ENCODE measurements around the gene CC2D2A.

DNA sequence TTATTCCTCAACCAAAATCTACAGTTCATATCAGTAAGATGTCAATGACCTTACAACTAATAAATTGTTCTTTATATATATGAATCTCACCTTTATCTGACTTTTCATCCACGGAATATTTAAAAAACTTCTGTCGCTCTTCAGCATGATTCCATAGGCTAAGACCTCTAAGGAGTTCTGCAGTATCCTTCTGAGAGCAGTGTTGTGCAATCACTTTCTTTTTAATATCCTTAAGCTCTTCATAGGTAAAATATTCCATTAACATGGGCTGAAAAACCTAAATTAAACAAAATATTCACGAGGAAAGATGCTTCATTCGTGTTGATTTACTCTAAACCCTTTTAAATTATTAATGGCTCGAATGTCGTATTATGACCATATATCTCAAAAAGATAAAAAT lies 168.7 kb downstream of the CC2D2A start:
- TF ChIP-seq ZNF282 (IDR thresholded peaks at IDR 0.05; ENCODE audit: partially characterized antibody), result no peak
- no peak for TF ChIP-seq HMG20A (CRISPR knock-in tag; IDR thresholded peaks at IDR 0.05; ENCODE audit: borderline replicate concordance)
- no peak for TF ChIP-seq NPAS2 (CRISPR knock-in tag; IDR thresholded peaks at IDR 0.05; ENCODE audit: borderline replicate concordance)
- TF ChIP-seq ZNF44 (CRISPR knock-in tag; IDR thresholded peaks at IDR 0.05), result no peak
- TF ChIP-seq, protein P1, sequence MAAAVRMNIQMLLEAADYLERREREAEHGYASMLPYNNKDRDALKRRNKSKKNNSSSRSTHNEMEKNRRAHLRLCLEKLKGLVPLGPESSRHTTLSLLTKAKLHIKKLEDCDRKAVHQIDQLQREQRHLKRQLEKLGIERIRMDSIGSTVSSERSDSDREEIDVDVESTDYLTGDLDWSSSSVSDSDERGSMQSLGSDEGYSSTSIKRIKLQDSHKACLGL (CRISPR knock-in tag; IDR thresholded peaks at IDR 0.05), result no peak
- TF ChIP-seq NR2F1 (CRISPR knock-in tag; IDR thresholded peaks at IDR 0.05), result no peak
- no peak for TF ChIP-seq ZNF598 (CRISPR knock-in tag; IDR thresholded peaks at IDR 0.05; ENCODE audit: borderline replicate concordance)
